Activated CD8-positive, alpha-beta T cell treated with anti-CD3 and anti-CD28 coated beads for 36 hours (primary cell): ENCODE measurements around the gene ATP7B. TPM values are rescaled to one million over a fixed set of nuclear protein-coding genes. Genes with fewer than 3 reads are reported as not detected.

ENCODE experiments used
- ATAC-seq: fragments of 200-7000 bp; cut with Tn5 transposase; one replicate; pipeline ENCODE4 v1.10.0; 2021; ENCODE audit warnings: mild to moderate bottlenecking, moderate library complexity
- CTCF ChIA-PET: fragments of 350-600 bp; sonication (Branson Sonifier 250); formaldehyde crosslinking; loops from one replicate; lab custom pipeline; 2021; ENCODE audit warnings: antibody characterized with exemption; lab: Charles Lee
- POLR2A ChIA-PET: fragments of 350-600 bp; sonication (Branson Sonifier 250); formaldehyde crosslinking; loops from one replicate; lab custom pipeline; 2021; ENCODE audit warnings: antibody characterized with exemption; lab: Charles Lee
- DNase-seq: peaks from one replicate; pipeline ENCODE4 v3.0.0-alpha.2; 2020
- H3K27ac Mint-ChIP-seq: one replicate; pipeline ENCODE4 v1.8.0; 2021; ENCODE audit warnings: mild to moderate bottlenecking, mixed read lengths
- H3K27me3 Mint-ChIP-seq: one replicate; pipeline ENCODE4 v1.8.0; 2021; ENCODE audit warnings: mixed read lengths
- H3K36me3 Mint-ChIP-seq: one replicate; pipeline ENCODE4 v1.8.0; 2021; ENCODE audit warnings: low read depth, mixed read lengths
- H3K4me1 Mint-ChIP-seq: one replicate; pipeline ENCODE4 v1.8.0; 2021; ENCODE audit warnings: low read depth, mixed read lengths
- H3K4me3 Mint-ChIP-seq: one replicate; pipeline ENCODE4 v1.8.0; 2021; ENCODE audit warnings: mild to moderate bottlenecking, moderate library complexity, mixed read lengths
- H3K9me3 Mint-ChIP-seq: one replicate; pipeline ENCODE4 v1.8.0; 2021; ENCODE audit warnings: mixed read lengths
- CTCF ChIP-seq: fragments of 200-600 bp; IDR thresholded peaks from one replicate; pipeline ENCODE4 v1.8.0; 2022; ENCODE audit warnings: antibody characterized with exemption, mild to moderate bottlenecking
- intact Hi-C: fragments of 100-400 bp; cut with micrococcal nuclease; formaldehyde crosslinking; loops from one replicate; pipeline ENCODE4 v1.10.0; 2022
- total RNA-seq, 2 experiments: library from RNA; stranded (reverse); gene quantifications; one replicate each; pipeline ENCODE4 v1.2.3, GENCODE V29; 2021

The ATP7B gene
- total RNA-seq, 2 experiments from 2014 or later: 1.1 TPM

- H3K36me3 Mint-ChIP-seq: no peaks in the 10 kb centered on the region
- no peaks in the 10 kb centered on the region for H3K9me3 Mint-ChIP-seq
- intact Hi-C loops: no loop called here
- H3K4me3 Mint-ChIP-seq: no peak overlapping the region
- ATAC-seq (no peak), DNase-seq (no peak)
- TF ChIP-seq CTCF: no peak
- no peak overlapping the region for H3K27ac Mint-ChIP-seq
- POLR2A ChIA-PET: no interaction called here
- H3K27me3 Mint-ChIP-seq: peaks cover 1% of the 10 kb centered on the region
- CTCF ChIA-PET: no interaction called here
- peaks cover 21% of the 10 kb centered on the region for H3K4me1 Mint-ChIP-seq
These were observed 105.5 kb downstream of the ATP7B start for GRCh38 chr13:51905787-51906186.

- POLR2A ChIA-PET: no interaction called here
- Mint-ChIP-seq H3K27me3 (peaks cover 1% of the 10 kb centered on the region), H3K27ac (no peak overlapping the region), H3K4me1 (peaks cover 5% of the 10 kb centered on the region), H3K36me3 (no peaks in the 10 kb centered on the region), H3K9me3 (no peaks in the 10 kb centered on the region), H3K4me3 (no peak overlapping the region)
- intact Hi-C loops: no loop called here
- CTCF ChIA-PET: no interaction called here
- ATAC-seq (peak; percentile 42), DNase-seq (peak; percentile 24)
- no peak for TF ChIP-seq CTCF
These were observed 108.5 kb downstream of the ATP7B start for GRCh38 chr13:51902776-51903175.

- TF ChIP-seq CTCF: no peak
- ATAC-seq (no peak), DNase-seq (no peak)
- H3K4me1 Mint-ChIP-seq: peaks cover 5% of the 10 kb centered on the region
- no peak overlapping the region for H3K27ac Mint-ChIP-seq
- H3K4me3 Mint-ChIP-seq: no peak overlapping the region
- H3K27me3 Mint-ChIP-seq: peaks cover 1% of the 10 kb centered on the region
- H3K36me3 Mint-ChIP-seq: no peaks in the 10 kb centered on the region
- intact Hi-C loops: no loop called here
- H3K9me3 Mint-ChIP-seq: no peaks in the 10 kb centered on the region
- CTCF ChIA-PET: no interaction called here
- POLR2A ChIA-PET: no interaction called here
These were observed 110.8 kb downstream of the ATP7B start for GRCh38 chr13:51900471-51900870.

- peak; percentile 59 for TF ChIP-seq CTCF
- H3K9me3 Mint-ChIP-seq: no peaks in the 10 kb centered on the region
- H3K36me3 Mint-ChIP-seq: no peaks in the 10 kb centered on the region
- ChIA-PET CTCF (interaction anchor here (0.8 to 3.1 kb wide), 14 partner anchors 13 to 308 kb away, joined by 3 to 15 read pairs (median 4); no protein-coding TSS in a partner anchor), POLR2A (interaction anchor here (0.6 kb wide), 1 partner anchor 18 kb away, joined by 3 read pairs; no protein-coding TSS in a partner anchor)
- H3K4me3 Mint-ChIP-seq: no peak overlapping the region
- no peak overlapping the region for H3K27ac Mint-ChIP-seq
- ATAC-seq (peak; percentile 67), DNase-seq (peak; percentile 64)
- intact Hi-C loops: loop anchor here (5.0 kb wide), 1 partner anchor 231 kb away; the partner anchor contains the start of gene NEK5
- H3K27me3 Mint-ChIP-seq: no peaks in the 10 kb centered on the region
- H3K4me1 Mint-ChIP-seq: no peaks in the 10 kb centered on the region
These were observed 115.1 kb downstream of the ATP7B start for GRCh38 chr13:51895906-51896888.

- CTCF ChIA-PET: interaction anchor here (1.1 to 3.1 kb wide), 7 partner anchors 11 to 233 kb away, joined by 4 to 11 read pairs (median 8); no protein-coding TSS in a partner anchor
- POLR2A ChIA-PET: no interaction called here
These were observed 117.0 kb downstream of the ATP7B start for GRCh38 chr13:51894239-51894638.

More at GRCh38 chr13:51894239-51894638, 117.0 kb downstream of the ATP7B start:
- ATAC-seq (no peak), DNase-seq (no peak)
- no peak overlapping the region for H3K4me3 Mint-ChIP-seq
- H3K27ac Mint-ChIP-seq: no peak overlapping the region
- H3K4me1 Mint-ChIP-seq: no peaks in the 10 kb centered on the region
- no peaks in the 10 kb centered on the region for H3K27me3 Mint-ChIP-seq
- intact Hi-C loops: no loop called here
- H3K36me3 Mint-ChIP-seq: no peaks in the 10 kb centered on the region
- TF ChIP-seq CTCF: no peak
- no peaks in the 10 kb centered on the region for H3K9me3 Mint-ChIP-seq
